Panc1 (cell line): ENCODE measurements around the gene PRKG1.

ENCODE experiments used
- POLR2AphosphoS5 ChIP-seq: IDR thresholded peaks from 2 replicates; pipeline ENCODE4 v1.6.1; 2012; ENCODE audit warnings: mild to moderate bottlenecking, low read depth, low read length, moderate library complexity
- TF ChIP-seq, protein P1 (sequence below): fragments of 450-650 bp; IDR thresholded peaks from 2 replicates; pipeline ENCODE4 v1.5.1; 2017; ENCODE audit warnings: mild to moderate bottlenecking

DNA sequence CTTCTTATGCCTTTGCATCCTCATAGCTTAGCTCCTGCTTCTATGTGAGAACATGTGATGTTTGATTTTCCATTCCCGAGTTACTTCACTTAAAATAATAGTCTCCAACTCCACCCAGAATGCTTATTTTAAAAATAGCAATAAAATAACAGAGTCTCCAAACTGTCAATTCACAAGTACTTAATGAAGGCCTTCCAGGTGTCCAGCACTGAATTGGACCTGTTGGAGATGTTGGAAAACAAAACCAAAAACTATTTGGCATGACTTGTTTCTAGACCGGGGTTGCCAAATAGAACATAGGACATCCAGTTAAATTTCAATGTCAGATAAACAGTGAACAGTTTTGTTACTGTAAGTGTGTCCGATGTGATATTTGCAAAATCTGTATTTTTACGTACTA is 1031.7 kb downstream of the PRKG1 start:
- TF ChIP-seq, protein P1, sequence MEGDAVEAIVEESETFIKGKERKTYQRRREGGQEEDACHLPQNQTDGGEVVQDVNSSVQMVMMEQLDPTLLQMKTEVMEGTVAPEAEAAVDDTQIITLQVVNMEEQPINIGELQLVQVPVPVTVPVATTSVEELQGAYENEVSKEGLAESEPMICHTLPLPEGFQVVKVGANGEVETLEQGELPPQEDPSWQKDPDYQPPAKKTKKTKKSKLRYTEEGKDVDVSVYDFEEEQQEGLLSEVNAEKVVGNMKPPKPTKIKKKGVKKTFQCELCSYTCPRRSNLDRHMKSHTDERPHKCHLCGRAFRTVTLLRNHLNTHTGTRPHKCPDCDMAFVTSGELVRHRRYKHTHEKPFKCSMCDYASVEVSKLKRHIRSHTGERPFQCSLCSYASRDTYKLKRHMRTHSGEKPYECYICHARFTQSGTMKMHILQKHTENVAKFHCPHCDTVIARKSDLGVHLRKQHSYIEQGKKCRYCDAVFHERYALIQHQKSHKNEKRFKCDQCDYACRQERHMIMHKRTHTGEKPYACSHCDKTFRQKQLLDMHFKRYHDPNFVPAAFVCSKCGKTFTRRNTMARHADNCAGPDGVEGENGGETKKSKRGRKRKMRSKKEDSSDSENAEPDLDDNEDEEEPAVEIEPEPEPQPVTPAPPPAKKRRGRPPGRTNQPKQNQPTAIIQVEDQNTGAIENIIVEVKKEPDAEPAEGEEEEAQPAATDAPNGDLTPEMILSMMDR, result no peak
- no peak for TF ChIP-seq POLR2AphosphoS5
